ENCODE measurements around the gene CRYL1. TPM values are rescaled to one million over a fixed set of nuclear protein-coding genes. Genes with fewer than 3 reads are reported as not detected.

CRYL1 gene
- total and polyA plus RNA-seq, 9 of the 15 experiments (the other 6 are each of a cell fraction or from before 2014, with no cell fraction given): 1.0 to 6.9 (median 2.4) TPM

DNA sequence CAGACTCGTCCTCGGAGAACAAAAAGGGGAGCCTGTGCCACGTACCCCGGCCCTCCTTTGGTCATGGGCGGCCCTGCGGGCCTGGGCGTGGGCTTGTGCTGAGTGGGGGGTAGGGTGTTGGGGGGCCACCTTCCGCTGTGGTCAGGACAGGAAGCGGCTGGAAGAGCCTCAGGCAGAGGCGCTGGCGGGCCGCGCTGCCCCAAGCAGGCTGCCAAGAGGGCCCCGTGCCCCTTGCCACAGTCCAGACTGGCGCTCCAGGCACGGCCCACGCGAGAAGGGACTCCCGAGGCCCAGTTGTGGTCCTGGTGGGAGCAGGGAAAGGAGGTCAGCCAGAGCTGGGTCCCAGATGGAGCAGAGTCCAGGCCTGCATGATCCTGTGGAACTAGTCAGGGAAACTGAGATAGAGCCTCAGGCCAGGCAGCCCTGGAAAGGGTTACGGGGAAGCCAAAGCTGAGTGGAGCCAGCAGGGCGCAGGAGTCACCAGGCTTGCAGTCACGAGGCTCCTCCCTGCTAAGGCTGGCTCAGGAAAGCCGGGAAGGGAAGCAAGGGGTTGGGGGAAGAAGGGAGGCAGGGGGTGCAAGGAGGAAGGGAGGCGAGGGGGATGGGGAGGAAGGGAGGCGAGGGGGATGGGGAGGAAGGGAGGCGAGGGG, 135.0 kb downstream of the CRYL1 start:
- Histone ChIP-seq H3K9me1 (ENCODE audit: control insufficient read depth, insufficient read depth, low read length) (no peaks in the 10 kb centered on the region), H3K9ac (ENCODE audit: insufficient read depth in 1 of 2, low read depth in 2 of 2, low read length in 2 of 2) (no peak overlapping the region), H3K4me1 (replicated peaks in 1 of 2; ENCODE audit: control insufficient read depth in 2 of 2, insufficient read depth in 2 of 2, low read length in 2 of 2) (peaks cover 0 to 4% of the 10 kb centered on the region in 2 experiments; a peak in 1 of 5 replicates), H3K27me3 (ENCODE audit: control insufficient read depth in 2 of 2, insufficient read depth in 2 of 2, low read length in 2 of 2) (peaks cover 0 to 11% of the 10 kb centered on the region in 2 experiments; a peak in 2 of 5 replicates), H3K4me2 (ENCODE audit: insufficient read depth, low read length) (no peak overlapping the region), H2AFZ (ENCODE audit: low read depth, low read length) (no peak overlapping the region), H3K79me2 (ENCODE audit: control insufficient read depth, insufficient read depth, low read length) (no peaks in the 10 kb centered on the region), H3K4me3 (no peak overlapping the region), H3K9me3 (replicated peaks; ENCODE audit: control insufficient read depth, insufficient read depth, low read depth, low read length) (no peaks in the 10 kb centered on the region), H4K20me1 (replicated peaks; ENCODE audit: control insufficient read depth, insufficient read depth, low read length) (no peaks in the 10 kb centered on the region), H3K27ac (ENCODE audit: extremely low read depth, low read depth, low read length) (no peak overlapping the region), H3K36me3 (ENCODE audit: control insufficient read depth, insufficient read depth, low read length) (no peaks in the 10 kb centered on the region)
- intact Hi-C loops (cut with micrococcal nuclease): no loop called here
- no TSS peak for BruUV-seq (replicated peaks)
- ChIA-PET POLR2A (no interaction called here), CTCF (ENCODE audit: low intra/inter-chr PET ratio) (no interaction called here)
- 4% methylated on average over 20 of the region's 26 CpGs for WGBS (ENCODE audit: insufficient coverage, low coverage, missing lambda C conversion rate)
- DNase-seq (ENCODE audit: extremely low read depth in 1 of 4, low spot score in 3 of 4) (no peak), FAIRE-seq (no peak), ATAC-seq (no peak)
- in situ Hi-C loops (cut with MboI): no loop called here
- TF ChIP-seq XRCC4 (IDR thresholded peaks at IDR 0.05; ENCODE audit: extremely low read depth, insufficient read depth, insufficient read length): no peak
- TF ChIP-seq L3MBTL2 (IDR thresholded peaks at IDR 0.05): no peak
- no peak for TF ChIP-seq PML (IDR thresholded peaks at IDR 0.05; ENCODE audit: low read length)
- TF ChIP-seq RNF2 (IDR thresholded peaks at IDR 0.05): no peak
- TF ChIP-seq ZNF143 (CRISPR knock-in tag; IDR thresholded peaks at IDR 0.05): no peak
- TF ChIP-seq CBX1 (IDR thresholded peaks at IDR 0.05; ENCODE audit: low read depth): no peak
- TF ChIP-seq HDAC2 (IDR thresholded peaks at IDR 0.05): no peak
- TF ChIP-seq SMARCB1 (IDR thresholded peaks at IDR 0.05; ENCODE audit: insufficient read length, low read depth): no peak

All from K562 (cell line).